ENCODE results near the gene MYOT. TPM values are rescaled to one million over a fixed set of nuclear protein-coding genes. Genes with fewer than 3 reads are reported as not detected.

The MYOT gene
- total and polyA plus RNA-seq, 2 donors (not counting 1 experiment from before 2014, with no cell fraction given) = not detected

- peak overlapping the region; percentile 9 for H2AFZ ChIP-seq (ENCODE audit: insufficient read depth, low read depth, low read length, poor library complexity, severe bottlenecking)
- WGBS (ENCODE audit: insufficient coverage) = 100% methylated on average over 1 of the region's 1 CpG
- H3K27me3 ChIP-seq (replicated peaks in 1 of 4; ENCODE audit: control extremely low read depth in 1 of 4, control insufficient read depth in 3 of 4, insufficient read depth in 4 of 4, low read length in 3 of 4) = no peaks in the 10 kb centered on the region
- H3K79me2 ChIP-seq (ENCODE audit: control insufficient read depth, insufficient read depth, low read length) = no peaks in the 10 kb centered on the region
- H4K20me1 ChIP-seq (ENCODE audit: control insufficient read depth, insufficient read depth, low read length, poor library complexity, severe bottlenecking) = no peaks in the 10 kb centered on the region
- intact Hi-C loops (cut with micrococcal nuclease) = no loop called here
- no peaks in the 10 kb centered on the region for H3K9me3 ChIP-seq (ENCODE audit: control extremely low read depth in 1 of 3, control insufficient read depth in 2 of 3, insufficient read depth in 1 of 3, low read length in 2 of 3)
- ATAC-seq (ENCODE audit: low read depth) (no peak), DNase-seq (no peak)
- no peaks in the 10 kb centered on the region for H3K9me3 Mint-ChIP-seq (ENCODE audit: insufficient read depth)
- TF ChIP-seq, protein P1, sequence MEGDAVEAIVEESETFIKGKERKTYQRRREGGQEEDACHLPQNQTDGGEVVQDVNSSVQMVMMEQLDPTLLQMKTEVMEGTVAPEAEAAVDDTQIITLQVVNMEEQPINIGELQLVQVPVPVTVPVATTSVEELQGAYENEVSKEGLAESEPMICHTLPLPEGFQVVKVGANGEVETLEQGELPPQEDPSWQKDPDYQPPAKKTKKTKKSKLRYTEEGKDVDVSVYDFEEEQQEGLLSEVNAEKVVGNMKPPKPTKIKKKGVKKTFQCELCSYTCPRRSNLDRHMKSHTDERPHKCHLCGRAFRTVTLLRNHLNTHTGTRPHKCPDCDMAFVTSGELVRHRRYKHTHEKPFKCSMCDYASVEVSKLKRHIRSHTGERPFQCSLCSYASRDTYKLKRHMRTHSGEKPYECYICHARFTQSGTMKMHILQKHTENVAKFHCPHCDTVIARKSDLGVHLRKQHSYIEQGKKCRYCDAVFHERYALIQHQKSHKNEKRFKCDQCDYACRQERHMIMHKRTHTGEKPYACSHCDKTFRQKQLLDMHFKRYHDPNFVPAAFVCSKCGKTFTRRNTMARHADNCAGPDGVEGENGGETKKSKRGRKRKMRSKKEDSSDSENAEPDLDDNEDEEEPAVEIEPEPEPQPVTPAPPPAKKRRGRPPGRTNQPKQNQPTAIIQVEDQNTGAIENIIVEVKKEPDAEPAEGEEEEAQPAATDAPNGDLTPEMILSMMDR (IDR thresholded peaks at IDR 0.05) = no peak
- TF ChIP-seq EZH2 (IDR thresholded peaks at IDR 0.05; ENCODE audit: borderline replicate concordance, insufficient read depth, low read depth, low read length, poor library complexity, severe bottlenecking) = no peak
- H3K4me3 Mint-ChIP-seq = no peak overlapping the region
- ChIA-PET POLR2A (no interaction called here), CTCF (no interaction called here)
- peaks cover 44 to 64% of the 10 kb centered on the region in 2 donors for H3K4me1 ChIP-seq (ENCODE audit: control insufficient read depth in 2 of 2, insufficient read depth in 2 of 2, low read length in 2 of 2)
- H3K9ac ChIP-seq (ENCODE audit: low read length) = no peak overlapping the region
- no peaks in the 10 kb centered on the region for H3K36me3 ChIP-seq (replicated peaks in 1 of 2; ENCODE audit: control extremely low read depth in 1 of 2, control insufficient read depth in 1 of 2, extremely low read depth in 1 of 2, insufficient read depth in 2 of 2, low read length in 1 of 2)
- no peak overlapping the region for H3K27ac Mint-ChIP-seq
- no peak overlapping the region for H3K4me3 ChIP-seq (ENCODE audit: control extremely low read depth in 1 of 5, extremely low read depth in 1 of 5, insufficient read depth in 1 of 5, low read depth in 2 of 5, low read length in 4 of 5)
- no peak overlapping the region for H3K4me2 ChIP-seq (replicated peaks; ENCODE audit: low read depth, low read length, poor library complexity, severe bottlenecking)
- H3K27me3 Mint-ChIP-seq = no peaks in the 10 kb centered on the region
- peaks cover 49% of the 10 kb centered on the region for H3K4me1 Mint-ChIP-seq
- peak overlapping the region in 1 of 2 donors; percentile 71 for H3K27ac ChIP-seq (ENCODE audit: low read length in 2 of 2)
These were observed 34.9 kb downstream of the MYOT start for GRCh38 chr5:137902408-137903133.

DNA sequence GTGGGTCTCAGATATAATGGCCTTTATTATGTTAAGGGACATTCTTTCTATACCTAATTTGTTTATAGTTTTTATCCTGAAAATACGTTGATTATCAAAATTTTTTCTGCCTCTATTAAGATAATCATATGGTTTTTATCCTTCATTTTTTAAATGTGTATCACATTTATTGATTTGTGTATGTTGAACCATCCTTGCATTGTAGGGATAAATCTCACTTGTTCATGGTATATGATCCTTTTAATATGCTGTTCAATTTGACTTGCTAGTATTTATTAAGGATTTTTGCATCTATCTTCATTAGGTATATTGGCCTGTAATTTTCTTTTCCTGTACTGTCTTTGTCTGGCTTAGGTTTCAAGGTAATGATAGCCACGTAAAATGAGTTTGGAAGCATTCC is 47.1 kb downstream of the MYOT start:
- H3K4me3 ChIP-seq (ENCODE audit: control extremely low read depth in 1 of 5, extremely low read depth in 1 of 5, insufficient read depth in 1 of 5, low read depth in 2 of 5, low read length in 4 of 5) = no peak overlapping the region
- no peaks in the 10 kb centered on the region for H3K36me3 ChIP-seq (replicated peaks in 1 of 2; ENCODE audit: control extremely low read depth in 1 of 2, control insufficient read depth in 1 of 2, extremely low read depth in 1 of 2, insufficient read depth in 2 of 2, low read length in 1 of 2)
- Mint-ChIP-seq H3K9me3 (ENCODE audit: insufficient read depth) (peaks cover 7% of the 10 kb centered on the region), H3K4me1 (no peaks in the 10 kb centered on the region), H3K27me3 (no peaks in the 10 kb centered on the region), H3K27ac (no peak overlapping the region), H3K4me3 (no peak overlapping the region)
- no peak overlapping the region for H3K4me2 ChIP-seq (replicated peaks; ENCODE audit: low read depth, low read length, poor library complexity, severe bottlenecking)
- no peak for TF ChIP-seq EZH2 (IDR thresholded peaks at IDR 0.05; ENCODE audit: borderline replicate concordance, insufficient read depth, low read depth, low read length, poor library complexity, severe bottlenecking)
- TF ChIP-seq, protein P1 (IDR thresholded peaks at IDR 0.05) = no peak
- no peak for DNase-seq
- ChIA-PET CTCF (no interaction called here), POLR2A (no interaction called here)
- H2AFZ ChIP-seq (ENCODE audit: insufficient read depth, low read depth, low read length, poor library complexity, severe bottlenecking) = no peak overlapping the region
- ATAC-seq (ENCODE audit: low read depth) = no peak
- no peak overlapping the region for H3K27ac ChIP-seq (ENCODE audit: low read length in 2 of 2)
- no peaks in the 10 kb centered on the region for H3K27me3 ChIP-seq (replicated peaks in 1 of 4; ENCODE audit: control extremely low read depth in 1 of 4, control insufficient read depth in 3 of 4, insufficient read depth in 4 of 4, low read length in 3 of 4)
- intact Hi-C loops (cut with micrococcal nuclease) = no loop called here
- peaks cover 2 to 30% (median 10%) of the 10 kb centered on the region in 3 donors for H3K9me3 ChIP-seq (ENCODE audit: control extremely low read depth in 1 of 3, control insufficient read depth in 2 of 3, insufficient read depth in 1 of 3, low read length in 2 of 3)
- H3K9ac ChIP-seq (ENCODE audit: low read length) = no peak overlapping the region
- H3K4me1 ChIP-seq (ENCODE audit: control insufficient read depth in 2 of 2, insufficient read depth in 2 of 2, low read length in 2 of 2) = no peaks in the 10 kb centered on the region
- no peaks in the 10 kb centered on the region for H4K20me1 ChIP-seq (ENCODE audit: control insufficient read depth, insufficient read depth, low read length, poor library complexity, severe bottlenecking)
- no peaks in the 10 kb centered on the region for H3K79me2 ChIP-seq (ENCODE audit: control insufficient read depth, insufficient read depth, low read length)
- WGBS (ENCODE audit: insufficient coverage) = 100% methylated on average over 1 of the region's 2 CpGs

Measured in B cell (primary cell).